GM18498 (cell line): ENCODE measurements around the gene ABI3.
"Not testable (repeated sequence)": the region's sequence is repeated elsewhere in the genome, so short reads cannot be mapped to it uniquely, and the experiment has no call there.

Experiments
- ATAC-seq: cut with Tn5 transposase; IDR thresholded peaks from one replicate; pipeline ENCODE4 v1.9.1; 2021; ENCODE audit warnings: mild to moderate bottlenecking, moderate library complexity; ENCODE audit not compliant: unreplicated experiment

Gene ABI3

GRCh38 chr17:49210158-49211029 lies at the start of gene ABI3, which contains the start of gene GNGT2:
Gene ABI3 (plus strand): TSS chr17:49210707. CDS start chr17:49210725, 18 bp downstream.
Gene GNGT2 (minus strand): TSS chr17:49210574. CDS start chr17:49207422, 3,152 bp downstream.
- ATAC-seq, result peak; percentile 86

GRCh38 chr17:49162866-49163265 lies 47.6 kb upstream of the ABI3 start:
- ATAC-seq, result no peak

- ATAC-seq, result no peak
These were observed 45.4 kb upstream of the ABI3 start for GRCh38 chr17:49165143-49165542.

GRCh38 chr17:49168706-49169105 lies 41.8 kb upstream of the ABI3 start:
- no peak for ATAC-seq

GRCh38 chr17:49170216-49170615 lies 40.3 kb upstream of the ABI3 start:
- ATAC-seq, result no peak

- ATAC-seq, result not testable (repeated sequence)
These were observed 39.8 kb upstream of the ABI3 start for GRCh38 chr17:49170711-49171110.

GRCh38 chr17:49175978-49176377 lies 34.5 kb upstream of the ABI3 start:
- not testable (repeated sequence) for ATAC-seq

- no peak for ATAC-seq
These were observed 30.2 kb upstream of the ABI3 start for GRCh38 chr17:49180303-49180702.

GRCh38 chr17:49180998-49181635 lies 29.4 kb upstream of the ABI3 start:
- no peak for ATAC-seq

- ATAC-seq, result no peak
These were observed 27.2 kb upstream of the ABI3 start for GRCh38 chr17:49183341-49183740.

GRCh38 chr17:49183801-49184200 lies 26.7 kb upstream of the ABI3 start:
- ATAC-seq, result no peak

- ATAC-seq, result not testable (repeated sequence)
These were observed 26.0 kb upstream of the ABI3 start for GRCh38 chr17:49184522-49184921.

- ATAC-seq, result not testable (repeated sequence)
These were observed 25.1 kb upstream of the ABI3 start for GRCh38 chr17:49185381-49185780.

GRCh38 chr17:49187301-49187700 lies 23.2 kb upstream of the ABI3 start:
- ATAC-seq, result no peak

- ATAC-seq, result no peak
These were observed 19.6 kb upstream of the ABI3 start for GRCh38 chr17:49190932-49191331.

- ATAC-seq, result peak; percentile 6
These were observed 19.0 kb upstream of the ABI3 start for GRCh38 chr17:49191409-49191916.

GRCh38 chr17:49191917-49192741 lies 18.4 kb upstream of the ABI3 start:
- ATAC-seq, result peak; percentile 35

- no peak for ATAC-seq
These were observed 16.8 kb upstream of the ABI3 start for GRCh38 chr17:49193513-49194296.

GRCh38 chr17:49194297-49194607 lies 16.3 kb upstream of the ABI3 start:
- no peak for ATAC-seq

GRCh38 chr17:49195751-49196150 lies 14.8 kb upstream of the ABI3 start:
- ATAC-seq, result no peak
